ENCODE results near the gene NPR1.
"Not testable (repeated sequence)": the region's sequence is repeated elsewhere in the genome, so short reads cannot be mapped to it uniquely, and the experiment has no call there.

Gene NPR1

DNA sequence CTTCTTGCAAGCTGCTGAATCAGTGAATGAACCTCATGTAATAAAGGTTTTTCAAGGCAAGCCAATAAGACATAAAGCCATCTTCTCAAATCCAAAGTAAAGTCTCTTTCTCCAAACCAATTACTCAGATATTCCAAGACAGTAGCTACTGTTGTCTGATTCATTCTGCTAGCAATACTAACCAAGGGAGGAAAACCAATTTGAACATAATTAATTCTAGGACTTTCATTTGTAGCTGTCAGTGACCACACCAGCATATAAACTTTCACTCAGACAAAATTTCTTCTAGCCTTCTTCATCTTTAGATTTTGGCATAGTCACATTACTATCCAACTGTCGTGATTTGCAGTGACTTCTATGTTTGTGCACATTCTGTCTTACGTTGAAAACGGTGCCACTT is 38.8 kb downstream of the NPR1 start:
- in situ Hi-C loops (cut with MboI; ENCODE audit: low sequenced_read_pairs), result no loop called here

GRCh38 chr1:153723687-153724086 is 45.2 kb downstream of the NPR1 start:
- in situ Hi-C loops (cut with MboI; ENCODE audit: low sequenced_read_pairs), result no loop called here

- in situ Hi-C loops (cut with MboI; ENCODE audit: low sequenced_read_pairs), result not testable (repeated sequence)
Measured at GRCh38 chr1:153724634-153725033, 46.1 kb downstream of the NPR1 start.

- in situ Hi-C loops (cut with MboI; ENCODE audit: low sequenced_read_pairs), result no loop called here
Measured at GRCh38 chr1:153727463-153728304, 49.2 kb downstream of the NPR1 start, which contains the start of gene INTS3. Gene INTS3, plus strand, starts transcription at chr1:153728050. Its CDS starts 585 bp downstream, at chr1:153728635.

DNA sequence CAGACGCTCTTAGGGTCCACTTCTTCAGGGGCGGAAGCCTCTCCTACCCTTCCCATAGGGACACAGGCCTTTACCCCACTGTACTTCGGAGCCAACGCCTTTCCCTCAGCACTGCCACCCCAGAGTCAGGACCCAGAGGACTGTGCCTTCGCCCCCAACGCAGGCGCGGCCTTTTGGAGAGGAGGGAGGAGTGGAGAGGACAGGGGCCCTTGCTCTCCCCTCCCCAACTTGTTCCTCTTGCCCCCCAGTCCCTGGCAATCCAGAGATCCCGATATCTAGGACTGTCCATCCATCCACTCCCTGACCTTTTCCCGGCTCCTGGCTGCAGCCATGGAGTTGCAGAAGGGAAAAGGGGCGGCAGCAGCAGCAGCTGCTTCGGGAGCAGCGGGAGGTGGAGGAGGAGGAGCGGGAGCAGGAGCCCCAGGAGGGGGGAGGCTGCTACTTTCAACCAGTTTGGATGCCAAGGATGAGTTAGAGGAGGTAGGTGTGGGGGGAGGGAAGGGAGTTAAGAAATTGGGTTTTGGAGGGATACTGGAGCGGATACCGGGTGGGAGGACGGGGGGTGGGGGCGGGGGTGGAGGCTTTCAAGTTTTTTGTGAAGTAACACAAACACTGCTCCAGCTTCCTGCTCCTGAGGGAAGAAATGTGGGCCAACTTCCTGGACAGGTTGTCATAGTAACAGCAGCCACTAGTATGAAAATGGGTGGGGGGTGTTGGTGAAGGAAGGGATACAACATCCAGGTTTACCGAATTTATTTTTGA is 50.0 kb downstream of the NPR1 start:
- in situ Hi-C loops (cut with MboI; ENCODE audit: low sequenced_read_pairs), result no loop called here

- in situ Hi-C loops (cut with MboI; ENCODE audit: low sequenced_read_pairs), result loop anchor here (10.0 kb wide), 1 partner anchor 226 kb away; no protein-coding TSS in a partner anchor
Measured at GRCh38 chr1:153730468-153730988, 52.0 kb downstream of the NPR1 start.

- in situ Hi-C loops (cut with MboI; ENCODE audit: low sequenced_read_pairs), result loop anchor here (10.0 kb wide), 1 partner anchor 229 kb away; no protein-coding TSS in a partner anchor
Measured at GRCh38 chr1:153733970-153734369, 55.5 kb downstream of the NPR1 start.

GRCh38 chr1:153734396-153735089 is 56.1 kb downstream of the NPR1 start:
- in situ Hi-C loops (cut with MboI; ENCODE audit: low sequenced_read_pairs), result loop anchor here (10.0 kb wide), 1 partner anchor 230 kb away; no protein-coding TSS in a partner anchor

DNA sequence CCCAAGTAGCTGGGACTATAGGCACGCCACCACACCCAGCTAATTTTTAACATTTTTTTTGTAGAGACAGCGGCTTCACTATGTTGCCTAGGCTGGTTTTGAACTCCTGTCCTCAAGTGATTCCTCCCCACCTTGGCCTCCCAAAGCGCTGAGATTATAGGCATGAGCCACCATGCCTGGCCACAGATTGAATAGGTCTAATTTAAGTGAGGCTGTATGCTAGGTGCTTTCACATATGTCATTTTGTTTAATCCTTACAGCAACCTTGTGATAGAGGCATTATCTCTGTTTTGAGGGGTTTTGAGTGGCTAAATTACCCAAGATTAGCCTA is 56.6 kb downstream of the NPR1 start:
- in situ Hi-C loops (cut with MboI; ENCODE audit: low sequenced_read_pairs), result loop anchor here (10.0 kb wide), 1 partner anchor 230 kb away; no protein-coding TSS in a partner anchor

DNA sequence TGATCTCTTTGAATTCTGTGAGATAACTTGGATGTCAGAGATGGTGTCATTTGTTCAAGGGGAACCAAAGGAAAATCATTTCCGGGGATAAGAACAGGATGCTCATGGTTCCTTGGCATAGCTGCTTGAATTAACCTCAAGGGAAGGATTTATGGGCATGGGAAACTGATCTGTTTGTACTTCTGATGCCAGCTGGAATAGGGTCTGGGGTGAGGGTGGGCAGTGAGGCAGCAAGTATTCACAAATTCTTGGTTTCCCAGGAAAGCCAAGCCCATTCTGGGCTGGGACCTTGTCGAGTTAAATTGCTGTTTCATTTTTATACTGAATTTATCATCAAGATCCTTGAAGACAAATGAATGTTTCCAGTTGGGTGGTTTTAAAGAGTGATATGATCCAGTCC is 63.5 kb downstream of the NPR1 start:
- in situ Hi-C loops (cut with MboI; ENCODE audit: low sequenced_read_pairs), result no loop called here

- in situ Hi-C loops (cut with MboI; ENCODE audit: low sequenced_read_pairs), result no loop called here
Measured at GRCh38 chr1:153742411-153743142, 64.1 kb downstream of the NPR1 start.
